HepG2 (cell line): ENCODE measurements around the gene SOCS1. TPM values are rescaled to one million over a fixed set of nuclear protein-coding genes. Genes with fewer than 3 reads are reported as not detected.
A peak's percentile ranks its signal among the peaks of the same experiment; 100 is the strongest.

ENCODE experiments used
- AKAP8 ChIP-seq: sonication (generic); formaldehyde crosslinking; IDR thresholded peaks from 2 replicates; pipeline ENCODE4 v1.5.1; 2020; ENCODE audit warnings: mild to moderate bottlenecking, missing genetic modification reagents
- CEBPB ChIP-seq: IDR thresholded peaks from 2 replicates; pipeline ENCODE4 v1.6.1; 2011; ENCODE audit warnings: low read depth, low read length, improper control_type of control experiment, borderline replicate concordance
- HMG20A ChIP-seq: IDR thresholded peaks from 2 replicates; pipeline ENCODE4 v1.6.1; 2016; ENCODE audit warnings: borderline replicate concordance
- JUNB ChIP-seq: sonication (generic); formaldehyde crosslinking; IDR thresholded peaks from 2 replicates; pipeline ENCODE4 v1.8.0; 2022; ENCODE audit warnings: missing genetic modification reagents, mild to moderate bottlenecking, borderline replicate concordance
- MEF2D ChIP-seq: sonication (generic); formaldehyde crosslinking; IDR thresholded peaks from 2 replicates; pipeline ENCODE4 v1.5.1; 2020; ENCODE audit warnings: mild to moderate bottlenecking, missing genetic modification reagents
- MIER3 ChIP-seq: IDR thresholded peaks from 2 replicates; pipeline ENCODE4 v1.6.1; 2016; ENCODE audit warnings: missing compliant biosample characterization, borderline replicate concordance
- PRMT3 ChIP-seq: sonication (generic); formaldehyde crosslinking; IDR thresholded peaks from 2 replicates; pipeline ENCODE4 v1.8.1; 2022; ENCODE audit warnings: low read depth, mild to moderate bottlenecking, moderate library complexity, missing genetic modification reagents, borderline replicate concordance
- RAD51 ChIP-seq: fragments of 450-650 bp; IDR thresholded peaks from 2 replicates; pipeline ENCODE4 v1.6.1; 2016; ENCODE audit warnings: borderline replicate concordance
- SATB2 ChIP-seq: sonication (generic); formaldehyde crosslinking; IDR thresholded peaks from 2 replicates; pipeline ENCODE4 v1.5.0; 2020; ENCODE audit warnings: missing genetic modification reagents
- ZBTB44 ChIP-seq: sonication (generic); formaldehyde crosslinking; IDR thresholded peaks from 2 replicates; pipeline ENCODE4 v1.4.0; 2020; ENCODE audit warnings: missing genetic modification reagents
- ZNF260 ChIP-seq: sonication (generic); formaldehyde crosslinking; IDR thresholded peaks from 2 replicates; pipeline ENCODE4 v1.4.0; 2020; ENCODE audit warnings: missing genetic modification reagents, low read depth, mild to moderate bottlenecking, borderline replicate concordance
- ZNF563 ChIP-seq: sonication (generic); formaldehyde crosslinking; IDR thresholded peaks from 2 replicates; pipeline ENCODE4 v1.8.0; 2022; ENCODE audit warnings: mild to moderate bottlenecking, moderate library complexity, missing genetic modification reagents
- ZNF574 ChIP-seq: sonication (generic); formaldehyde crosslinking; IDR thresholded peaks from 2 replicates; pipeline ENCODE4 v1.4.0; 2020; ENCODE audit warnings: missing genetic modification reagents
- ZNF589 ChIP-seq: sonication (generic); formaldehyde crosslinking; conservative IDR thresholded peaks from 2 replicates; pipeline ENCODE4 v1.8.0; 2022; ENCODE audit warnings: mild to moderate bottlenecking, moderate library complexity, missing genetic modification reagents
- ZNF616 ChIP-seq: sonication (generic); formaldehyde crosslinking; IDR thresholded peaks from 2 replicates; pipeline ENCODE4 v1.5.0; 2020; ENCODE audit warnings: low read depth, mild to moderate bottlenecking, missing genetic modification reagents
- ZNF766 ChIP-seq: sonication (generic); formaldehyde crosslinking; IDR thresholded peaks from 2 replicates; pipeline ENCODE4 v1.5.0; 2020; ENCODE audit warnings: missing genetic modification reagents, borderline replicate concordance
- polyA plus RNA-seq, 8 experiments: library from polyadenylated mRNA; depleted of rRNA in 3 of 8; stranded (reverse) in 7 of 8; unstranded in 1 of 8; fragments of >200 nt; fragmentation: Illumina TruSeq in 4 of 8; extraction: Trizol in 4 of 8; gene quantifications; 2 replicates each; pipeline versions ENCODE4 v1.2.1 to v1.2.3, GENCODE V29; 2011 to 2016; ENCODE audit warnings: low read depth in 4 of 8, missing spikeins in 1 of 8, mixed read lengths in 1 of 8; ENCODE audit not compliant: insufficient read depth in 1 of 8
- total RNA-seq, 5 experiments: library from RNA; depleted of rRNA; stranded (reverse); fragments of >200 nt; fragmentation: Illumina TruSeq; extraction: Trizol; gene quantifications; 2 replicates each; pipeline ENCODE4 v1.2.3, GENCODE V29; 2016; ENCODE audit warnings: low read depth in 1 of 5
- TF ChIP-seq, protein P1 (sequence below): sonication (generic); formaldehyde crosslinking; IDR thresholded peaks from 2 replicates; pipeline ENCODE4 v1.5.0; 2020; ENCODE audit warnings: missing genetic modification reagents, mild to moderate bottlenecking, borderline replicate concordance
- TF ChIP-seq, protein P2 (sequence below): sonication (generic); formaldehyde crosslinking; IDR thresholded peaks from 2 replicates; pipeline ENCODE4 v1.4.0; 2020; ENCODE audit warnings: missing genetic modification reagents, borderline replicate concordance

The SOCS1 gene
- total and polyA plus RNA-seq, 2 of the 13 experiments (the other 11 are each of a cell fraction or from before 2014, with no cell fraction given), result 5.3 to 6.3 TPM

GRCh38 chr16:11276896-11277593 is 21.0 kb upstream of the SOCS1 start (continued):
- TF ChIP-seq ZNF574 (CRISPR knock-in tag), result 0 out of 2 replicates have a peak, but pooled peaks have one; percentile 11
- TF ChIP-seq ZNF563 (CRISPR knock-in tag), result 0 out of 2 replicates have a peak, but pooled peaks have one; percentile 20
- TF ChIP-seq PRMT3 (CRISPR knock-in tag), result no peak
- TF ChIP-seq MIER3 (CRISPR knock-in tag), result no peak
- TF ChIP-seq JUNB (CRISPR knock-in tag), result no peak
- no peak for TF ChIP-seq ZBTB44 (CRISPR knock-in tag)
- TF ChIP-seq ZNF589 (CRISPR knock-in tag), result no peak
- TF ChIP-seq, protein P1, sequence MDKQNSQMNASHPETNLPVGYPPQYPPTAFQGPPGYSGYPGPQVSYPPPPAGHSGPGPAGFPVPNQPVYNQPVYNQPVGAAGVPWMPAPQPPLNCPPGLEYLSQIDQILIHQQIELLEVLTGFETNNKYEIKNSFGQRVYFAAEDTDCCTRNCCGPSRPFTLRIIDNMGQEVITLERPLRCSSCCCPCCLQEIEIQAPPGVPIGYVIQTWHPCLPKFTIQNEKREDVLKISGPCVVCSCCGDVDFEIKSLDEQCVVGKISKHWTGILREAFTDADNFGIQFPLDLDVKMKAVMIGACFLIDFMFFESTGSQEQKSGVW (CRISPR knock-in tag), result no peak
- no peak for TF ChIP-seq HMG20A
- TF ChIP-seq SATB2 (CRISPR knock-in tag), result no peak
- TF ChIP-seq, protein P2, sequence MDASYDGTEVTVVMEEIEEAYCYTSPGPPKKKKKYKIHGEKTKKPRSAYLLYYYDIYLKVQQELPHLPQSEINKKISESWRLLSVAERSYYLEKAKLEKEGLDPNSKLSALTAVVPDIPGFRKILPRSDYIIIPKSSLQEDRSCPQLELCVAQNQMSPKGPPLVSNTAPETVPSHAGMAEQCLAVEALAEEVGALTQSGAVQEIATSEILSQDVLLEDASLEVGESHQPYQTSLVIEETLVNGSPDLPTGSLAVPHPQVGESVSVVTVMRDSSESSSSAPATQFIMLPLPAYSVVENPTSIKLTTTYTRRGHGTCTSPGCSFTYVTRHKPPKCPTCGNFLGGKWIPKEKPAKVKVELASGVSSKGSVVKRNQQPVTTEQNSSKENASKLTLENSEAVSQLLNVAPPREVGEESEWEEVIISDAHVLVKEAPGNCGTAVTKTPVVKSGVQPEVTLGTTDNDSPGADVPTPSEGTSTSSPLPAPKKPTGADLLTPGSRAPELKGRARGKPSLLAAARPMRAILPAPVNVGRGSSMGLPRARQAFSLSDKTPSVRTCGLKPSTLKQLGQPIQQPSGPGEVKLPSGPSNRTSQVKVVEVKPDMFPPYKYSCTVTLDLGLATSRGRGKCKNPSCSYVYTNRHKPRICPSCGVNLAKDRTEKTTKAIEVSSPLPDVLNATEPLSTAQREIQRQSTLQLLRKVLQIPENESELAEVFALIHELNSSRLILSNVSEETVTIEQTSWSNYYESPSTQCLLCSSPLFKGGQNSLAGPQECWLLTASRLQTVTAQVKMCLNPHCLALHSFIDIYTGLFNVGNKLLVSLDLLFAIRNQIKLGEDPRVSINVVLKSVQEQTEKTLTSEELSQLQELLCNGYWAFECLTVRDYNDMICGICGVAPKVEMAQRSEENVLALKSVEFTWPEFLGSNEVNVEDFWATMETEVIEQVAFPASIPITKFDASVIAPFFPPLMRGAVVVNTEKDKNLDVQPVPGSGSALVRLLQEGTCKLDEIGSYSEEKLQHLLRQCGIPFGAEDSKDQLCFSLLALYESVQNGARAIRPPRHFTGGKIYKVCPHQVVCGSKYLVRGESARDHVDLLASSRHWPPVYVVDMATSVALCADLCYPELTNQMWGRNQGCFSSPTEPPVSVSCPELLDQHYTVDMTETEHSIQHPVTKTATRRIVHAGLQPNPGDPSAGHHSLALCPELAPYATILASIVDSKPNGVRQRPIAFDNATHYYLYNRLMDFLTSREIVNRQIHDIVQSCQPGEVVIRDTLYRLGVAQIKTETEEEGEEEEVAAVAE (CRISPR knock-in tag), result no peak
- no peak for TF ChIP-seq ZNF616 (CRISPR knock-in tag)
- TF ChIP-seq AKAP8 (CRISPR knock-in tag), result no peak
- TF ChIP-seq MEF2D (CRISPR knock-in tag), result no peak
- peak; percentile 92 for TF ChIP-seq CEBPB
- no peak for TF ChIP-seq ZNF260 (CRISPR knock-in tag)
- TF ChIP-seq RAD51, result no peak
- TF ChIP-seq ZNF766 (CRISPR knock-in tag), result 0 out of 2 replicates have a peak, but pooled peaks have one; percentile 18
